PC-3 (cell line): ENCODE results near the gene KDM5B. TPM values are rescaled to one million over a fixed set of nuclear protein-coding genes. Genes with fewer than 3 reads are reported as not detected.

ENCODE experiments used
- ATAC-seq: fragments of 200-7000 bp; cut with Tn5 transposase; 2 replicates; pipeline ENCODE4 v1.9.1; 2020; ENCODE audit warnings: mild to moderate bottlenecking, moderate library complexity
- BruUV-seq: library from RNA; stranded (reverse); fragments of 400-500 nt; replicated peaks from 2 replicates; lab custom pipeline; 2021; lab: Mats Ljungman, UMichigan
- CTCF ChIA-PET: fragments of 300-600 bp; sonication (Branson Sonifier 250); formaldehyde crosslinking; loops from one replicate; lab custom pipeline; 2022; ENCODE audit warnings: antibody characterized with exemption; lab: Charles Lee
- POLR2A ChIA-PET: fragments of 300-600 bp; sonication (Branson Sonifier 250); formaldehyde crosslinking; loops from one replicate; lab custom pipeline; 2022; ENCODE audit warnings: antibody characterized with exemption; ENCODE audit not compliant: unreplicated experiment; lab: Charles Lee
- DNase-seq: peaks from one replicate; pipeline ENCODE4 v3.0.0-alpha.2; 2015
- H2AFZ ChIP-seq: fragments of 300-600 bp; sonication (generic); 2 replicates; pipeline ENCODE4 v1.6.0; 2016; ENCODE audit warnings: antibody characterized with exemption, low read length
- H3F3A ChIP-seq: fragments of 300-600 bp; sonication (generic); one replicate; pipeline ENCODE4 v1.6.0; 2017; ENCODE audit warnings: antibody characterized with exemption, low read length, control low read depth, mild to moderate bottlenecking; ENCODE audit not compliant: unreplicated experiment
- H3K27ac ChIP-seq: fragments of 300-600 bp; sonication (generic); 2 replicates; pipeline ENCODE4 v1.5.1; 2016; ENCODE audit warnings: mild to moderate bottlenecking, low read length
- H3K27me3 ChIP-seq: fragments of 300-600 bp; sonication (generic); 2 replicates; pipeline ENCODE4 v1.6.1; 2016; ENCODE audit warnings: low read length, mixed read lengths
- H3K36me3 ChIP-seq: fragments of 300-600 bp; sonication (generic); 2 replicates; pipeline ENCODE4 v1.6.1; 2016; ENCODE audit warnings: low read depth, mixed run types, low read length, mixed read lengths
- H3K4me1 ChIP-seq: fragments of 300-600 bp; sonication (generic); 2 replicates; pipeline ENCODE4 v1.5.1; 2016; ENCODE audit warnings: low read length; ENCODE audit not compliant: insufficient read depth
- H3K4me2 ChIP-seq: fragments of 300-600 bp; sonication (generic); 2 replicates; pipeline ENCODE4 v1.6.0; 2016; ENCODE audit warnings: low read length
- H3K4me3 ChIP-seq: fragments of 300-600 bp; sonication (generic); 2 replicates; pipeline ENCODE4 v1.5.1; 2016; ENCODE audit warnings: mild to moderate bottlenecking, low read length, mixed read lengths
- H3K79me2 ChIP-seq: fragments of 300-600 bp; sonication (generic); 2 replicates; pipeline ENCODE4 v1.6.1; 2017; ENCODE audit warnings: low read length, mixed read lengths
- H3K9ac ChIP-seq: fragments of 300-600 bp; sonication (generic); 2 replicates; pipeline ENCODE4 v1.6.0; 2016; ENCODE audit warnings: mild to moderate bottlenecking, low read length
- H3K9me2 ChIP-seq: fragments of 300-600 bp; sonication (generic); replicated peaks from 2 replicates; pipeline ENCODE4 v1.6.1; 2016; ENCODE audit warnings: mixed run types, low read length, mixed read lengths
- H3K9me3 ChIP-seq: fragments of 300-600 bp; sonication (generic); 2 replicates; pipeline ENCODE4 v1.6.1; 2016; ENCODE audit warnings: low read length, mixed read lengths
- H4K20me1 ChIP-seq: fragments of 300-600 bp; sonication (generic); 2 replicates; pipeline ENCODE4 v1.6.1; 2016; ENCODE audit warnings: low read length, mixed read lengths
- CTCF ChIP-seq: fragments of 300-600 bp; sonication (generic); conservative IDR thresholded peaks from 2 replicates; pipeline ENCODE4 v1.5.1; 2017; ENCODE audit warnings: antibody characterized with exemption, low read depth, mild to moderate bottlenecking, low read length
- EZH2 ChIP-seq: fragments of 300-600 bp; sonication (generic); IDR thresholded peaks from one replicate; pipeline ENCODE4 v1.6.1; 2017; ENCODE audit warnings: antibody characterized with exemption, mild to moderate bottlenecking, low read length; ENCODE audit not compliant: unreplicated experiment
- EZH2phosphoT487 ChIP-seq: fragments of 300-600 bp; sonication (generic); IDR thresholded peaks from 2 replicates; pipeline ENCODE4 v1.6.1; 2018; ENCODE audit warnings: mild to moderate bottlenecking, antibody characterized with exemption, low read length, borderline replicate concordance
- intact Hi-C: fragments of 100-400 bp; cut with micrococcal nuclease; formaldehyde crosslinking; loops from 2 replicates; pipeline ENCODE4 v1.9.0; 2023
- total RNA-seq: library from RNA; depleted of rRNA; stranded (reverse); fragments of >200 nt; gene quantifications from 2 replicates; pipeline ENCODE4 v1.2.3, GENCODE V29; 2014

KDM5B gene
- total RNA-seq, 1 experiment from 2014 or later = 41.4 TPM

- H3K27me3 ChIP-seq = no peaks in the 10 kb centered on the region
- POLR2A ChIA-PET = interaction anchor here (0.5 kb wide), 1 partner anchor 81 kb away, joined by 3 read pairs; no protein-coding TSS in a partner anchor
- no peaks in the 10 kb centered on the region for H3K36me3 ChIP-seq
- CTCF ChIA-PET = no interaction called here
- no peak overlapping the region for H3K4me2 ChIP-seq
- no peak overlapping the region for H3K4me3 ChIP-seq
- intact Hi-C loops = no loop called here
- peaks cover 25% of the 10 kb centered on the region for H3K4me1 ChIP-seq
- H3F3A ChIP-seq = no peaks in the 10 kb centered on the region
- no peaks in the 10 kb centered on the region for H3K9me3 ChIP-seq
- H3K79me2 ChIP-seq = peaks cover 97% of the 10 kb centered on the region
- H3K9ac ChIP-seq = no peak overlapping the region
- no peaks in the 10 kb centered on the region for H3K9me2 ChIP-seq
- BruUV-seq = no TSS peak
- TF ChIP-seq EZH2phosphoT487 (no peak), EZH2 (no peak), CTCF (no peak)
- peaks cover 9% of the 10 kb centered on the region; the same call in 1 of the 2 replicates for H4K20me1 ChIP-seq
- no peak overlapping the region for H3K27ac ChIP-seq
- no peak for ATAC-seq
- no peak overlapping the region for H2AFZ ChIP-seq
- DNase-seq = no peak
Observed at GRCh38 chr1:202800742-202801141, 7.5 kb downstream of the KDM5B start.

GRCh38 chr1:202798792-202799331, 9.4 kb downstream of the KDM5B start:
- peaks cover 14% of the 10 kb centered on the region for H3K4me1 ChIP-seq
- intact Hi-C loops = no loop called here
- ChIA-PET CTCF (no interaction called here), POLR2A (no interaction called here)
- no peak overlapping the region for H3K9ac ChIP-seq
- H3F3A ChIP-seq = no peaks in the 10 kb centered on the region
- TF ChIP-seq CTCF (no peak), EZH2 (no peak)
- H3K4me3 ChIP-seq = no peak overlapping the region
- H3K36me3 ChIP-seq = no peaks in the 10 kb centered on the region
- no TSS peak for BruUV-seq
- ATAC-seq (no peak), DNase-seq (no peak)
- H3K27me3 ChIP-seq = no peaks in the 10 kb centered on the region
- H3K9me2 ChIP-seq = no peaks in the 10 kb centered on the region
- no peaks in the 10 kb centered on the region for H3K9me3 ChIP-seq
- no peak overlapping the region for H2AFZ ChIP-seq
- peaks cover 17% of the 10 kb centered on the region for H4K20me1 ChIP-seq
- no peak overlapping the region for H3K27ac ChIP-seq
- H3K4me2 ChIP-seq = no peak overlapping the region
- peaks cover 95% of the 10 kb centered on the region for H3K79me2 ChIP-seq

GRCh38 chr1:202798260-202798659, 10.0 kb downstream of the KDM5B start:
- POLR2A ChIA-PET = no interaction called here
- ATAC-seq (no peak), DNase-seq (no peak)
- H3K36me3 ChIP-seq = no peaks in the 10 kb centered on the region
- H3K9me3 ChIP-seq = no peaks in the 10 kb centered on the region
- no peaks in the 10 kb centered on the region for H3F3A ChIP-seq
- H3K27me3 ChIP-seq = no peaks in the 10 kb centered on the region
- H3K9me2 ChIP-seq = no peaks in the 10 kb centered on the region
- H4K20me1 ChIP-seq = peaks cover 19% of the 10 kb centered on the region
- no peak overlapping the region for H3K4me2 ChIP-seq
- TF ChIP-seq EZH2 (no peak), CTCF (no peak), EZH2phosphoT487 (no peak)
- no peak overlapping the region for H2AFZ ChIP-seq
- no peak overlapping the region for H3K27ac ChIP-seq
- H3K4me3 ChIP-seq = no peak overlapping the region
- peaks cover 8% of the 10 kb centered on the region for H3K4me1 ChIP-seq
- no peak overlapping the region for H3K9ac ChIP-seq
- intact Hi-C loops = no loop called here
- H3K79me2 ChIP-seq = peaks cover 95% of the 10 kb centered on the region
- no TSS peak for BruUV-seq
- CTCF ChIA-PET = no interaction called here
